Hematopoietic multipotent progenitor cell treated with erythropoietin and hydrocortisone succinate and interleukin-3 and kit ligand, for 15 days (in vitro differentiated cells): Measurements from ENCODE around the gene NPEPPS.
A peak's percentile ranks its signal among the peaks of the same experiment; 100 is the strongest.
"Not testable (repeated sequence)": the region's sequence is repeated elsewhere in the genome, so short reads cannot be mapped to it uniquely, and the experiment has no call there.

Experiments used
- DNase-seq: peaks from one replicate; pipeline ENCODE4 v3.0.0-alpha.2; 2015; ENCODE audit warnings: low spot score

Gene NPEPPS

GRCh38 chr17:47530557-47531232, at the start of gene NPEPPS:
NPEPPS (plus strand) TSS chr17:47531108; CDS start chr17:47531301, 193 bp downstream.
- DNase-seq, result peak; percentile 78

- DNase-seq, result not testable (repeated sequence)
Measured at GRCh38 chr17:47491841-47492212, 39.1 kb upstream of the NPEPPS start.

GRCh38 chr17:47499074-47499473, 31.8 kb upstream of the NPEPPS start:
- DNase-seq, result not testable (repeated sequence)

GRCh38 chr17:47499494-47499893, 31.4 kb upstream of the NPEPPS start:
- DNase-seq, result not testable (repeated sequence)

GRCh38 chr17:47500620-47501019, 30.3 kb upstream of the NPEPPS start:
- not testable (repeated sequence) for DNase-seq

GRCh38 chr17:47502122-47502731, 28.7 kb upstream of the NPEPPS start:
- not testable (repeated sequence) for DNase-seq

GRCh38 chr17:47502776-47503455, 28.0 kb upstream of the NPEPPS start:
- not testable (repeated sequence) for DNase-seq

GRCh38 chr17:47511701-47512146, 19.2 kb upstream of the NPEPPS start:
- DNase-seq, result not testable (repeated sequence)

GRCh38 chr17:47513301-47513700, 17.6 kb upstream of the NPEPPS start:
- not testable (repeated sequence) for DNase-seq

- DNase-seq, result not testable (repeated sequence)
Measured at GRCh38 chr17:47518880-47519279, 12.0 kb upstream of the NPEPPS start.

- DNase-seq, result not testable (repeated sequence)
Measured at GRCh38 chr17:47519365-47519764, 11.5 kb upstream of the NPEPPS start.

- DNase-seq, result not testable (repeated sequence)
Measured at GRCh38 chr17:47520279-47520678, 10.6 kb upstream of the NPEPPS start.

GRCh38 chr17:47521434-47521833, 9.5 kb upstream of the NPEPPS start:
- not testable (repeated sequence) for DNase-seq

- not testable (repeated sequence) for DNase-seq
Measured at GRCh38 chr17:47522341-47522740, 8.6 kb upstream of the NPEPPS start.

- not testable (repeated sequence) for DNase-seq
Measured at GRCh38 chr17:47531233-47531820, 419 bp downstream of the NPEPPS start.

- not testable (repeated sequence) for DNase-seq
Measured at GRCh38 chr17:47539085-47539484, 8.2 kb downstream of the NPEPPS start.

- DNase-seq, result not testable (repeated sequence)
Measured at GRCh38 chr17:47541676-47542075, 10.8 kb downstream of the NPEPPS start.

- DNase-seq, result not testable (repeated sequence)
Measured at GRCh38 chr17:47544327-47544726, 13.4 kb downstream of the NPEPPS start.

GRCh38 chr17:47554733-47555132, 23.8 kb downstream of the NPEPPS start:
- not testable (repeated sequence) for DNase-seq

- not testable (repeated sequence) for DNase-seq
Measured at GRCh38 chr17:47556108-47556507, 25.2 kb downstream of the NPEPPS start.

- DNase-seq, result not testable (repeated sequence)
Measured at GRCh38 chr17:47560517-47561043, 29.7 kb downstream of the NPEPPS start.
